ENCODE measurements around the gene ST6GALNAC4.
A peak's percentile ranks its signal among the peaks of the same experiment; 100 is the strongest.

ST6GALNAC4 gene

GRCh38 chr9:127961613-127962155, 44.8 kb upstream of the ST6GALNAC4 start:
- Histone ChIP-seq H3K27me3 (no peaks in the 10 kb centered on the region), H3K27ac (peak overlapping the region; percentile 94), H3K9me3 (no peaks in the 10 kb centered on the region), H3K36me3 (no peaks in the 10 kb centered on the region), H3K4me1 (peaks cover 16 to 74% (median 57%) of the 10 kb centered on the region in 4 donors), H3K4me3 (no peak overlapping the region)
- TF ChIP-seq CTCF (IDR thresholded peaks at IDR 0.05), result no peak
- intact Hi-C loops (cut with DNase I; ENCODE audit: low total_unique reads), result no loop called here
- DNase-seq, result no peak

- TF ChIP-seq CTCF (IDR thresholded peaks at IDR 0.05), result no peak
- Histone ChIP-seq H3K9me3 (no peaks in the 10 kb centered on the region), H3K27ac (peak overlapping the region in 1 of 2 donors; percentile 38), H3K4me1 (peaks cover 16 to 68% (median 52%) of the 10 kb centered on the region in 4 donors), H3K27me3 (no peaks in the 10 kb centered on the region), H3K4me3 (no peak overlapping the region), H3K36me3 (no peaks in the 10 kb centered on the region)
- DNase-seq, result no peak
- intact Hi-C loops (cut with DNase I; ENCODE audit: low total_unique reads), result no loop called here
Measured at GRCh38 chr9:127961155-127961490, 44.3 kb upstream of the ST6GALNAC4 start.

- H3K9me3 ChIP-seq, result no peaks in the 10 kb centered on the region
- DNase-seq, result no peak
- no peak overlapping the region for H3K4me3 ChIP-seq
- H3K27ac ChIP-seq, result peak overlapping the region; percentile 38 to 46
- peaks cover 12 to 68% (median 46%) of the 10 kb centered on the region in 4 donors for H3K4me1 ChIP-seq
- intact Hi-C loops (cut with DNase I; ENCODE audit: low total_unique reads), result no loop called here
- H3K36me3 ChIP-seq, result no peaks in the 10 kb centered on the region
- TF ChIP-seq CTCF (IDR thresholded peaks at IDR 0.05), result no peak
- H3K27me3 ChIP-seq, result no peaks in the 10 kb centered on the region
Measured at GRCh38 chr9:127960410-127961154, 43.7 kb upstream of the ST6GALNAC4 start.

GRCh38 chr9:127959841-127960409, 43.1 kb upstream of the ST6GALNAC4 start:
- Histone ChIP-seq H3K36me3 (no peaks in the 10 kb centered on the region), H3K4me1 (peaks cover 12 to 68% (median 42%) of the 10 kb centered on the region in 4 donors), H3K9me3 (no peaks in the 10 kb centered on the region), H3K27ac (peak overlapping the region; percentile 38 to 46), H3K27me3 (no peaks in the 10 kb centered on the region), H3K4me3 (no peak overlapping the region)
- TF ChIP-seq CTCF (IDR thresholded peaks at IDR 0.05), result no peak
- no peak for DNase-seq
- intact Hi-C loops (cut with DNase I; ENCODE audit: low total_unique reads), result no loop called here

- TF ChIP-seq CTCF (IDR thresholded peaks at IDR 0.05), result no peak
Measured at GRCh38 chr9:127959398-127959797, 42.6 kb upstream of the ST6GALNAC4 start.

More at GRCh38 chr9:127959398-127959797, 42.6 kb upstream of the ST6GALNAC4 start:
- no peak overlapping the region for H3K27ac ChIP-seq
- H3K4me1 ChIP-seq, result peaks cover 12 to 68% (median 39%) of the 10 kb centered on the region in 4 donors
- H3K9me3 ChIP-seq, result no peaks in the 10 kb centered on the region
- no peaks in the 10 kb centered on the region for H3K27me3 ChIP-seq
- intact Hi-C loops (cut with DNase I; ENCODE audit: low total_unique reads), result no loop called here
- H3K4me3 ChIP-seq, result no peak overlapping the region
- no peak for DNase-seq
- no peaks in the 10 kb centered on the region for H3K36me3 ChIP-seq
